HCT116 (cell line): ENCODE results near the gene MRPL39. TPM values are rescaled to one million over a fixed set of nuclear protein-coding genes. Genes with fewer than 3 reads are reported as not detected.

Source experiments
- ATAC-seq: fragments of 200-7000 bp; cut with Tn5 transposase; 2 replicates; pipeline ENCODE4 v1.9.1; 2020; ENCODE audit warnings: mild to moderate bottlenecking, moderate library complexity
- BruUV-seq: library from RNA; stranded (reverse); fragments of 400-500 nt; replicated peaks from 2 replicates; lab custom pipeline; 2021; lab: Mats Ljungman, UMichigan
- CTCF ChIA-PET: fragments of 300-600 bp; sonication (Branson Sonifier 250); formaldehyde crosslinking; loops from one replicate; lab custom pipeline; 2021; ENCODE audit warnings: antibody characterized with exemption; lab: Charles Lee
- POLR2A ChIA-PET: fragments of 300-600, 350-600 bp; sonication (Branson Sonifier 250); formaldehyde crosslinking; loops from one replicate; lab custom pipeline; 2021; ENCODE audit warnings: antibody characterized with exemption; lab: Charles Lee
- RAD21 ChIA-PET, 2 experiments: fragments of 300-600 bp; sonication (Branson Sonifier 250); formaldehyde crosslinking; loops; one replicate each; lab custom pipeline; 2023; ENCODE audit warnings: low total read pairs in 2 of 2; ENCODE audit not compliant: uncharacterized antibody in 2 of 2, unreplicated experiment in 2 of 2, low non-redundant PET in 1 of 2; lab: Charles Lee
- DNase-seq: peaks from one replicate; pipeline ENCODE4 v3.0.0-alpha.2; 2010; ENCODE audit warnings: low read depth, low spot score
- H2AFZ ChIP-seq: fragments of 200-600 bp; shearing (Covaris generic), sonication (generic); 2 replicates; pipeline ENCODE4 v1.6.1; 2017; ENCODE audit warnings: low read depth, mixed run types, mixed read lengths, antibody characterized with exemption, low read length; ENCODE audit not compliant: poor library complexity, severe bottlenecking
- H3K27ac ChIP-seq: 2 replicates; pipeline ENCODE4 v1.5.1; 2012; ENCODE audit warnings: low read depth, low read length
- H3K27me3 ChIP-seq: fragments of 200-600 bp; sonication (generic); 2 replicates; pipeline ENCODE4 v1.6.1; 2016; ENCODE audit warnings: mixed run types, low read length, mixed read lengths; ENCODE audit not compliant: insufficient read depth
- H3K36me3 ChIP-seq, 2 experiments: fragments of 200-500 bp in 1 of 2; fragments of 200-600 bp in 1 of 2; sonication (Bioruptor generic) in 1 of 2; sonication (generic) in 1 of 2; 2 replicates each; pipeline versions ENCODE4 v1.5.1 to v1.6.1; 2014 to 2016; ENCODE audit warnings: low read length in 2 of 2, inconsistent platforms in 1 of 2, mixed read lengths in 1 of 2, mixed run types in 1 of 2; ENCODE audit not compliant: insufficient read depth in 2 of 2, control insufficient read depth in 1 of 2
- H3K4me1 ChIP-seq, 2 experiments: fragments of 200-600 bp in 1 of 2; sonication (generic) in 1 of 2; 2 replicates each; pipeline versions ENCODE4 v1.5.1 to v1.6.1; 2012 to 2017; ENCODE audit warnings: low read length in 2 of 2, inconsistent platforms in 1 of 2, mild to moderate bottlenecking in 1 of 2, mixed read lengths in 1 of 2, mixed run types in 1 of 2, moderate library complexity in 1 of 2; ENCODE audit not compliant: insufficient read depth in 2 of 2, control insufficient read depth in 1 of 2
- H3K4me2 ChIP-seq: fragments of 200-600 bp; sonication (generic); 2 replicates; pipeline ENCODE4 v1.6.1; 2017; ENCODE audit warnings: mixed run types, low read length, mixed read lengths
- H3K4me3 ChIP-seq, 2 experiments: fragments of 200-600 bp in 1 of 2; sonication (generic) in 1 of 2; replicated peaks in 1 of 2; 2 replicates each; pipeline ENCODE4 v1.5.1; 2011 to 2016; ENCODE audit warnings: low read length in 2 of 2, control low read depth in 1 of 2, low read depth in 1 of 2, mild to moderate bottlenecking in 1 of 2, mixed read lengths in 1 of 2, mixed run types in 1 of 2
- H3K79me2 ChIP-seq: fragments of 200-600 bp; sonication (generic); 2 replicates; pipeline ENCODE4 v1.6.1; 2017; ENCODE audit warnings: mild to moderate bottlenecking, mixed run types, low read length, moderate library complexity, mixed read lengths; ENCODE audit not compliant: insufficient read depth
- H3K9ac ChIP-seq: fragments of 200-600 bp; sonication (generic); 2 replicates; pipeline ENCODE4 v1.6.1; 2016; ENCODE audit warnings: low read length, mixed read lengths
- H3K9me2 ChIP-seq: fragments of 200-600 bp; sonication (generic), shearing (Covaris generic); 2 replicates; pipeline ENCODE4 v1.6.1; 2017; ENCODE audit warnings: mixed run types, mild to moderate bottlenecking, moderate library complexity; ENCODE audit not compliant: insufficient read depth
- H3K9me3 ChIP-seq, 2 experiments: fragments of 200-500 bp in 1 of 2; fragments of 200-600 bp in 1 of 2; sonication (Bioruptor generic) in 1 of 2; sonication (generic) in 1 of 2; 2 replicates each; pipeline ENCODE4 v1.6.1; 2014 to 2017; ENCODE audit warnings: low read length in 2 of 2, mixed read lengths in 2 of 2, inconsistent platforms in 1 of 2, low read depth in 1 of 2, mild to moderate bottlenecking in 1 of 2, mixed run types in 1 of 2, moderate library complexity in 1 of 2; ENCODE audit not compliant: control insufficient read depth in 1 of 2, insufficient read depth in 1 of 2
- H4K20me1 ChIP-seq: fragments of 200-600 bp; sonication (generic), shearing (Covaris generic); 2 replicates; pipeline ENCODE4 v1.6.1; 2017; ENCODE audit warnings: mixed run types, mild to moderate bottlenecking, moderate library complexity; ENCODE audit not compliant: insufficient read depth
- ATF3 ChIP-seq: IDR thresholded peaks from 2 replicates; pipeline ENCODE4 v1.6.1; 2012
- CBX3 ChIP-seq: IDR thresholded peaks from 2 replicates; pipeline ENCODE4 v1.6.1; 2012; ENCODE audit warnings: low read depth
- CEBPB ChIP-seq: IDR thresholded peaks from 2 replicates; pipeline ENCODE4 v1.6.1; 2012; ENCODE audit warnings: low read depth
- FOSL1 ChIP-seq: IDR thresholded peaks from 2 replicates; pipeline ENCODE4 v1.6.1; 2012; ENCODE audit warnings: low read depth
- JUND ChIP-seq: IDR thresholded peaks from 2 replicates; pipeline ENCODE4 v1.6.1; 2012
- POLR2AphosphoS5 ChIP-seq: IDR thresholded peaks from 2 replicates; pipeline ENCODE4 v1.6.1; 2011; ENCODE audit warnings: mild to moderate bottlenecking, low read depth, low read length, moderate library complexity
- SIN3A ChIP-seq: IDR thresholded peaks from 2 replicates; pipeline ENCODE4 v1.6.1; 2012; ENCODE audit warnings: low read depth
- SRF ChIP-seq: IDR thresholded peaks from 2 replicates; pipeline ENCODE4 v1.6.1; 2012; ENCODE audit warnings: low read depth
- ZBTB33 ChIP-seq: IDR thresholded peaks from 2 replicates; pipeline ENCODE4 v1.6.1; 2011; ENCODE audit warnings: mild to moderate bottlenecking, low read length, moderate library complexity; ENCODE audit not compliant: insufficient replicate concordance; ENCODE audit errors: extremely low read depth
- ZFX ChIP-seq: fragments of 450-650 bp; IDR thresholded peaks from 2 replicates; pipeline ENCODE4 v1.6.1; 2017
- ZNF274 ChIP-seq: fragments of 200-500 bp; sonication (Bioruptor generic); IDR thresholded peaks from 2 replicates; pipeline ENCODE4 v1.6.1; 2014; ENCODE audit warnings: mild to moderate bottlenecking, low read depth, low read length, inconsistent platforms
- intact Hi-C: fragments of 100-400 bp; cut with micrococcal nuclease; formaldehyde crosslinking; loops from 2 replicates; pipeline ENCODE4 v1.10.0; 2022
- total RNA-seq: library from RNA; stranded (reverse); gene quantifications from one replicate; pipeline ENCODE4 v1.2.1, GENCODE V29; 2021; ENCODE audit not compliant: unreplicated experiment

The MRPL39 gene
- total RNA-seq, 1 experiment from 2014 or later = 41.1 TPM

DNA sequence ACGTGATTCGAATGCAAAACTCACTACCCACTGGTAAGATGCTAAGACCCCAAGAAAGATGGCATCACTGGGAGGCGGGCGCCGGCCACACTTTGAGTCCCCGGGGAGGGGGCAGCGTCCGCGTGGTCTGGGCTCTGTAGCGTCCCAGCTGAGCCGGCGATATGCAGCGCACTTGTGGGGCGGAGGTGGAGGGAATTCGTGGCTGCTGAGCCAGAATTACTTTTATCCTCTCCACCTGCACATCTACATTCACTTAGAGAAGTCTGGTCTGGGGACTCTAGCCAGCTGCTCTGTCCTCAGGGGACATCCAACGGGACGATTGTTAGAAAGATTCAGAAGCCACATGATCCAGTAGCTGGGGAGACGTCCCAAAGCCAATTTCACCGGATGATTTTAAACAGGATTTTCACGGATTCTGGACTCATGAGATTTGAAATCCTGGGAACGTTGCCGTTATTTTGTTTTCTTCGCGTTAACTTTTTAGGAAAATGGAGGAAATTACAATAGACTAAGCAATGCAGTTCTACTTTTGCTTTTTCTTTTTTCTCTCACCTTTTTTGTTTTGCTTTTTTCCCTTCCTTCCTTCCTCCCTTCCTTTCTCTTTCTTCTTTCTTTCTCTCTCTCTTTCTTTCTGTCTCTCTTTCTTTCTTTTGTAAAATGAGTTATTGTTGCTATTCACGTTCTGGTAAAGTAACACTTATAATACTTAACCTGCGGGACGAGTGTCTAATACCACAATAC lies 33.1 kb upstream of the MRPL39 start:
- intact Hi-C loops = no loop called here
- H4K20me1 ChIP-seq = no peaks in the 10 kb centered on the region
- no peaks in the 10 kb centered on the region for H3K4me1 ChIP-seq
- no peaks in the 10 kb centered on the region for H3K79me2 ChIP-seq
- DNase-seq = no peak
- no peak overlapping the region for H3K27ac ChIP-seq
- BruUV-seq = no TSS peak
- H3K4me3 ChIP-seq = no peak overlapping the region
- no peaks in the 10 kb centered on the region for H3K9me2 ChIP-seq
- peaks cover 4% of the 10 kb centered on the region; the same call in 1 of the 2 replicates for H3K27me3 ChIP-seq
- ChIA-PET RAD21 (no interaction called here), CTCF (no interaction called here), POLR2A (no interaction called here)
- H3K4me2 ChIP-seq = no peak overlapping the region
- H3K9me3 ChIP-seq = no peaks in the 10 kb centered on the region
- no peak for ATAC-seq
- TF ChIP-seq SIN3A = no peak
- TF ChIP-seq JUND = no peak
- no peak for TF ChIP-seq POLR2AphosphoS5
- no peak for TF ChIP-seq CEBPB
- TF ChIP-seq ATF3 = no peak
- no peak for TF ChIP-seq CBX3
- TF ChIP-seq ZNF274 = no peak
- no peak for TF ChIP-seq ZFX
- TF ChIP-seq ZBTB33 = no peak
- no peak for TF ChIP-seq SRF
- no peak for TF ChIP-seq FOSL1
- no peaks in the 10 kb centered on the region for H3K36me3 ChIP-seq
- H3K9ac ChIP-seq = no peak overlapping the region
- H2AFZ ChIP-seq = no peak overlapping the region
